Calu3 (cell line): Measurements from ENCODE around the gene IL20RB. TPM values are rescaled to one million over a fixed set of nuclear protein-coding genes. Genes with fewer than 3 reads are reported as not detected.

Experiments
- BruUV-seq: library from RNA; stranded (reverse); fragments of 400-500 nt; replicated peaks from 2 replicates; lab custom pipeline; 2021; lab: Mats Ljungman, UMichigan
- CTCF ChIA-PET: fragments of 300-600 bp; sonication (Branson Sonifier 250); formaldehyde crosslinking; loops from one replicate; lab custom pipeline; 2022; ENCODE audit warnings: antibody characterized with exemption; lab: Charles Lee
- DNase-seq: peaks from one replicate; pipeline ENCODE4 v3.0.0; 2022
- H3K27ac Mint-ChIP-seq: one replicate; pipeline ENCODE4 v1.8.0; 2022; ENCODE audit warnings: mixed read lengths; ENCODE audit not compliant: unreplicated experiment
- H3K27me3 Mint-ChIP-seq: one replicate; pipeline ENCODE4 v1.8.0; 2022; ENCODE audit warnings: mixed read lengths; ENCODE audit not compliant: unreplicated experiment
- H3K36me3 Mint-ChIP-seq: one replicate; pipeline ENCODE4 v1.8.0; 2022; ENCODE audit warnings: mild to moderate bottlenecking, moderate library complexity, mixed read lengths; ENCODE audit not compliant: insufficient read depth, unreplicated experiment
- H3K4me1 Mint-ChIP-seq: one replicate; pipeline ENCODE4 v1.8.0; 2022; ENCODE audit warnings: mild to moderate bottlenecking, low read depth, mixed read lengths; ENCODE audit not compliant: unreplicated experiment
- H3K4me3 Mint-ChIP-seq: one replicate; pipeline ENCODE4 v1.8.0; 2022; ENCODE audit warnings: mild to moderate bottlenecking, low read depth, moderate library complexity, mixed read lengths; ENCODE audit not compliant: unreplicated experiment
- H3K9me3 Mint-ChIP-seq: one replicate; pipeline ENCODE4 v1.8.0; 2022; ENCODE audit warnings: low read depth, mixed read lengths; ENCODE audit not compliant: unreplicated experiment
- intact Hi-C: fragments of 100-400 bp; cut with micrococcal nuclease; formaldehyde crosslinking; loops from one replicate; pipeline ENCODE4 v1.10.0; 2022; ENCODE audit not compliant: unreplicated experiment
- total RNA-seq: library from RNA; stranded (reverse); gene quantifications from 2 replicates; pipeline ENCODE4 v1.2.3, GENCODE V29; 2022
- TF ChIP-seq, protein P1 (sequence below): fragments of 200-600 bp; IDR thresholded peaks from one replicate; pipeline ENCODE4 v1.8.0; 2022; ENCODE audit warnings: antibody characterized with exemption; ENCODE audit not compliant: unreplicated experiment

The IL20RB gene
- total RNA-seq, 1 experiment from 2014 or later, result 12.0 TPM

DNA sequence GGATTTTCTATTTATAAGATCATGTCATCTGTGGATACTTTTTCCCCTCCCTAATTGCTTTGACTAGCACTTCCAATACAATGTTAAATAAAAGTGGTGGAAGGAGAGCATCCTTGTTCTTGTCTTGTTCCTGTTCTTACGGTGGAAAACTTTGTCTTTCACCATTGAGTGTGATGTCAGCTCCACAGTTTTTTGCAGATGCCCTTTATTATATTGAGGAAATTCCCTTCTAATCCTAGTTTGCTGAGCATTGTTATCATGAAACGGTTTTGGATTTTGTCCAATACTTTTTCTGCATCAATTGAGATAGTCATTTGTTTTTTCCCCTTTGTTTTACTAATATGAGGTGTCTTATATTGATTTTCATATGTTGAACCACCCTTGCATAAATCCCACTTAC, 19.9 kb upstream of the IL20RB start:
- H3K4me1 Mint-ChIP-seq, result peaks cover 54% of the 10 kb centered on the region
- peak overlapping the region; percentile 41 for H3K27ac Mint-ChIP-seq
- DNase-seq, result no peak
- intact Hi-C loops, result loop anchor here (2.0 to 10.0 kb wide), 2 partner anchors 75 to 543 kb away; partner anchors contain the start of gene NCK1
- CTCF ChIA-PET, result interaction anchor here (1.4 to 1.9 kb wide), 3 partner anchors 76 to 185 kb away, joined by 4 to 10 read pairs (median 8); partner anchors contain the start of genes NCK1 and STAG1
- H3K36me3 Mint-ChIP-seq, result peaks cover 23% of the 10 kb centered on the region
- BruUV-seq, result no TSS peak
- TF ChIP-seq, protein P1, sequence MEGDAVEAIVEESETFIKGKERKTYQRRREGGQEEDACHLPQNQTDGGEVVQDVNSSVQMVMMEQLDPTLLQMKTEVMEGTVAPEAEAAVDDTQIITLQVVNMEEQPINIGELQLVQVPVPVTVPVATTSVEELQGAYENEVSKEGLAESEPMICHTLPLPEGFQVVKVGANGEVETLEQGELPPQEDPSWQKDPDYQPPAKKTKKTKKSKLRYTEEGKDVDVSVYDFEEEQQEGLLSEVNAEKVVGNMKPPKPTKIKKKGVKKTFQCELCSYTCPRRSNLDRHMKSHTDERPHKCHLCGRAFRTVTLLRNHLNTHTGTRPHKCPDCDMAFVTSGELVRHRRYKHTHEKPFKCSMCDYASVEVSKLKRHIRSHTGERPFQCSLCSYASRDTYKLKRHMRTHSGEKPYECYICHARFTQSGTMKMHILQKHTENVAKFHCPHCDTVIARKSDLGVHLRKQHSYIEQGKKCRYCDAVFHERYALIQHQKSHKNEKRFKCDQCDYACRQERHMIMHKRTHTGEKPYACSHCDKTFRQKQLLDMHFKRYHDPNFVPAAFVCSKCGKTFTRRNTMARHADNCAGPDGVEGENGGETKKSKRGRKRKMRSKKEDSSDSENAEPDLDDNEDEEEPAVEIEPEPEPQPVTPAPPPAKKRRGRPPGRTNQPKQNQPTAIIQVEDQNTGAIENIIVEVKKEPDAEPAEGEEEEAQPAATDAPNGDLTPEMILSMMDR, result no peak
- H3K27me3 Mint-ChIP-seq, result no peaks in the 10 kb centered on the region
- H3K9me3 Mint-ChIP-seq, result no peaks in the 10 kb centered on the region
- H3K4me3 Mint-ChIP-seq, result peak overlapping the region; percentile 12

DNA sequence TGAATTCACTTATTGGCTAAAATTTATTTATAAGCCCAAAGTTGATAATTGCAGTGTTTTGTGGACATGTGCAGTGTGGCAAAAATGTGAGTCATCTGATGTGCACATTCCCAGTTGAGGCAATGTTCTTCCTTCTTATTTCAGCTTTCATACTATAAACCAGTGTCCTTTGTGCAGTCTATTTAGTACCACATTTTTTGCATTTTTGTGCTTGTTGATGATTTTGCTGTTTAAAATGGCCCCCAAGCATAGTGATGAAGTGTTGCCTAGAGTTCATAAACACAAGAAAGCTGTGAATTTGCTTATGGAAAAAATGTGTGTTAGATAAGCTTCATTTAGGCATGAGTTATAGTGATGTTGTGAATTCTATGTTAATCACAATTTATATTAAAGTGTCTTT, 19.4 kb upstream of the IL20RB start:
- Mint-ChIP-seq H3K4me3 (peak overlapping the region; percentile 12), H3K27ac (peak overlapping the region; percentile 41), H3K36me3 (peaks cover 18% of the 10 kb centered on the region), H3K4me1 (peaks cover 54% of the 10 kb centered on the region), H3K27me3 (no peaks in the 10 kb centered on the region), H3K9me3 (no peaks in the 10 kb centered on the region)
- no peak for DNase-seq
- CTCF ChIA-PET, result interaction anchor here (1.4 to 1.9 kb wide), 3 partner anchors 76 to 185 kb away, joined by 4 to 10 read pairs (median 8); partner anchors contain the start of genes NCK1 and STAG1
- intact Hi-C loops, result loop anchor here (2.0 to 10.0 kb wide), 2 partner anchors 76 to 544 kb away; partner anchors contain the start of gene NCK1
- TF ChIP-seq, protein P1, result no peak
- no TSS peak for BruUV-seq

DNA sequence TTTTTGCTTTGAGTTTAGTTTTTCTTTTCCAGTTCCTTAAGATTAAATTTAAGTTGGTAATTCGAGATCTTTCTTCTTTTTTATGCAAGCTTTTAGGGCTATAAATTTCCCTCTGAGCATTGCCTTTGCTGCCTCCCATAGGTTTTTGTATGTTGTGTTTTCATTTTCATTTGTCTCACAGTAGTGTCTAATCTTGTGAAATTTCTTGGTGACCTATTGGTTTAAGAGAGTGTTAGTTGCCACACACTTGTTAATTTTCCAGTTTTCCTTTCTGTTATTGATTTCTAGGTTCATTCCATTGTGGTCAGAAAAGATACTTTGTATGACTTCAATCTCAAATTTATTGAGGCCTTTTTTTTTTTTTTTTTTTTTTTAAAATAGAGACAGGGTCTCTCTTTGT, 18.3 kb upstream of the IL20RB start:
- no peaks in the 10 kb centered on the region for H3K9me3 Mint-ChIP-seq
- H3K4me3 Mint-ChIP-seq, result peak overlapping the region; percentile 8
- no peak for DNase-seq
- peak overlapping the region; percentile 20 for H3K27ac Mint-ChIP-seq
- H3K27me3 Mint-ChIP-seq, result no peaks in the 10 kb centered on the region
- intact Hi-C loops, result loop anchor here (2.0 to 10.0 kb wide), 2 partner anchors 77 to 545 kb away; partner anchors contain the start of gene NCK1
- no TSS peak for BruUV-seq
- CTCF ChIA-PET, result interaction anchor here (0.7 to 1.9 kb wide), 5 partner anchors 9 to 187 kb away, joined by 3 to 10 read pairs (median 7); partner anchors contain the start of genes NCK1 and STAG1
- H3K36me3 Mint-ChIP-seq, result peaks cover 8% of the 10 kb centered on the region
- TF ChIP-seq, protein P1, result no peak
- peaks cover 61% of the 10 kb centered on the region for H3K4me1 Mint-ChIP-seq

DNA sequence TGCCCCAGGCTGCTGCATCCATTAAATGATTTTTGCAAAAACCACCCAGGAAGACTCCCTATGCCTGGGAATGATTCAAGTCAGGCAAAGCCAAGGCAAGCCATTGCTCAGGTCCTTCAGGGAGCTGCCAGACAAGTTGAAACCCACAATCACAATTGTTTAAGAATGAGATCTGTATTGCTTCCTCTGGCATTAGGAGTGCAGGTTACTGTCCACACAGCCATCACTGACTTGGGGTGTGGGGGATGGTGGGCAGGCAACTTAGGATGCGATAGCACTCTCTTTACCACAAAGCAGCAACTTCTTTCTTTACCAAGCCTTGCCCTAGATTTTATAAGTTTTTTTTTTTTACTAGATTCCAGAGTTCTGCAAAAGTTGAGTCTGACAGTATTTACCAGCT, 15.0 kb upstream of the IL20RB start:
- Mint-ChIP-seq H3K27ac (no peak overlapping the region), H3K4me3 (no peak overlapping the region), H3K9me3 (no peaks in the 10 kb centered on the region), H3K4me1 (peaks cover 57% of the 10 kb centered on the region), H3K36me3 (peaks cover 17% of the 10 kb centered on the region), H3K27me3 (no peaks in the 10 kb centered on the region)
- no TSS peak for BruUV-seq
- DNase-seq, result no peak
- CTCF ChIA-PET, result interaction anchor here (1.7 kb wide), 1 partner anchor 9 kb away, joined by 5 read pairs; no protein-coding TSS in a partner anchor
- intact Hi-C loops, result no loop called here
- TF ChIP-seq, protein P1, result no peak
